HG03469 (cell line): ENCODE results near the gene BARHL2.

Source experiments
- ATAC-seq: cut with Tn5 transposase; IDR thresholded peaks from one replicate; pipeline ENCODE4 v1.9.1; 2021; ENCODE audit warnings: mild to moderate bottlenecking, moderate library complexity, moderate number of reproducible peaks; ENCODE audit not compliant: unreplicated experiment

The BARHL2 gene

GRCh38 chr1:90724926-90725656, 8.0 kb upstream of the BARHL2 start:
- ATAC-seq, result no peak

- no peak for ATAC-seq
Observed at GRCh38 chr1:90724361-90724760, 7.3 kb upstream of the BARHL2 start.

- ATAC-seq, result no peak
Observed at GRCh38 chr1:90723590-90724108, 6.5 kb upstream of the BARHL2 start.

- ATAC-seq, result no peak
Observed at GRCh38 chr1:90722874-90723589, 5.9 kb upstream of the BARHL2 start.

- no peak for ATAC-seq
Observed at GRCh38 chr1:90721210-90722194, 4.4 kb upstream of the BARHL2 start.

- no peak for ATAC-seq
Observed at GRCh38 chr1:90720145-90720636, 3.1 kb upstream of the BARHL2 start.

- ATAC-seq, result no peak
Observed at GRCh38 chr1:90719330-90720144, 2.4 kb upstream of the BARHL2 start.

GRCh38 chr1:90718411-90719329, 1.6 kb upstream of the BARHL2 start:
- no peak for ATAC-seq

GRCh38 chr1:90717665-90718410, 736 bp upstream of the BARHL2 start:
- ATAC-seq, result no peak

GRCh38 chr1:90717356-90717664, 208 bp upstream of the BARHL2 start:
- no peak for ATAC-seq

- no peak for ATAC-seq
Observed at GRCh38 chr1:90716243-90716551, 905 bp downstream of the BARHL2 start.

GRCh38 chr1:90715309-90715708, 1.8 kb downstream of the BARHL2 start:
- no peak for ATAC-seq

GRCh38 chr1:90714521-90714951, 2.6 kb downstream of the BARHL2 start:
- no peak for ATAC-seq

- ATAC-seq, result no peak
Observed at GRCh38 chr1:90713741-90714509, 3.2 kb downstream of the BARHL2 start.

- ATAC-seq, result no peak
Observed at GRCh38 chr1:90712915-90713730, 4.0 kb downstream of the BARHL2 start.

GRCh38 chr1:90712153-90712856, 4.8 kb downstream of the BARHL2 start:
- ATAC-seq, result no peak
